Lower leg skin (tissue), 3 donors: ENCODE results near the gene TMEM259.

Source experiments
- CTCF ChIP-seq, 3 donors: fragments of 450-650 bp; IDR thresholded peaks; one replicate each; pipeline ENCODE4 v1.5.1; 2016; ENCODE audit warnings: antibody characterized with exemption in 3 of 3, mild to moderate bottlenecking in 3 of 3, moderate library complexity in 2 of 3
- POLR2A ChIP-seq, 2 donors: fragments of 450-650 bp; IDR thresholded peaks; one replicate each; pipeline ENCODE4 v1.6.1; 2016 to 2017; ENCODE audit warnings: antibody characterized with exemption in 2 of 2, mild to moderate bottlenecking in 1 of 2, moderate library complexity in 1 of 2

GRCh38 chr19:1057176-1057855, 36.4 kb upstream of the TMEM259 start:
- TF ChIP-seq POLR2A (IDR thresholded peaks at IDR 0.05) (no peak), CTCF (IDR thresholded peaks at IDR 0.05) (no peak)
